ENCODE results near the gene STRN4.

Gene STRN4

DNA sequence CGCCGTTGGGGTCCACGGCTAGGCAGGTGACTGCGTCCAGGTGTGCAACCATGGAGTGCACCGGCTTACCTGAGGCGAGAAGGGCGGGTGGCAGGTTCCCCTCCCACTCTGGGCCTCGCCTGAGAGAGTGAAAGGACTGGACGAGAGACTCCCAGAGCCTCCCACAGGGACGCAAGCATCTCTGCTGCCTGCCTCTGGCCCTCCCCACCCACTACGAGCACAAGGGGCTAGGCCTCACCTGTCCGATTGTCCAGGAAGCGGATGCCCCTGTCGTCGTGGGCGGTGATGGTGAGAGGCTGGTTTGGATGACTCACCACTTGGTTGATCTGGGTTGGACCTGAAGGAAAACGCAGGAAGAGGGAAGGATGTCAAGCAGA lies 24.3 kb downstream of the STRN4 start:
- TF ChIP-seq CTCF (IDR thresholded peaks at IDR 0.05; ENCODE audit: low read depth, low read length, missing control alignments): no peak
- no peak for DNase-seq (ENCODE audit: extremely low read depth, low read depth)
- no peak overlapping the region for H3K4me3 ChIP-seq (replicated peaks; ENCODE audit: low read depth, low read length)

DNA sequence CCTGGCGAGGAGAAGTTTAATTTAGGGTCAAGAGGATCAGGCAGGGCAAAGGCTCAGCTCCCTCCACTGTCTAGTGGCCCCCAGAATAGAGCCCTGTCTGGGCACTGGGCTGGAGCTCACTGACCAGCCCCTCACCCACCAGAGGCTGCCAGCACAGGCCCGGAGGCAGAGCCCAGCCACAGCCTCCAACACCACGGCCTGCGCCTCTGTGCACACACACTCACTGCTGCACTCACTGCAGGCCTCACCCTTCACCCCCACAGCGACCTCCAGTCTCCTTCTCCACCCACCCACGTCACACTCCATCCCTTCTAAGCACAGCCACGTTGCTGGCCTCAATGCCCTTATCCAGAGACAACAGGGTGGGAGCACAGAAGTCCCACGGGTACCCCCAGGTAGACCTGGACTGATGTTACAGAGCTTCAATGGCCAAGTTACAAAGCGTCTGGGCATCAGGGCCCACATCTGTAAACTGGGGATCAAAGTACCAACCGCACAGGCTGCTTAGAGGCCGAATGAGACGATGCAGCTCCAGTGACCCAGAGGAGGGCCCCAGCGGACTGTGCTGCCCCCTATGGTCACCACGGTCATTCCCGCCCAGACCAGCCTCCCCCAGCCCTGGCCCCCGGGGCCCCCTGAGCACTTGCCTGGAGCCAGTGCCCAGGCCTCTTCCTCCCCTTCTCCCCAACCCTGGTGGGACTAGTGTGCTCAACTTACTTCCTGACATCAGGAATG lies 24.8 kb downstream of the STRN4 start:
- H3K4me3 ChIP-seq (replicated peaks; ENCODE audit: low read depth, low read length): no peak overlapping the region
- DNase-seq (ENCODE audit: extremely low read depth, low read depth): no peak
- peak; percentile 23 for TF ChIP-seq CTCF (IDR thresholded peaks at IDR 0.05; ENCODE audit: low read depth, low read length, missing control alignments)

- TF ChIP-seq CTCF (IDR thresholded peaks at IDR 0.05; ENCODE audit: low read depth, low read length, missing control alignments): no peak
- no peak for DNase-seq (ENCODE audit: extremely low read depth, low read depth)
- H3K4me3 ChIP-seq (replicated peaks; ENCODE audit: low read depth, low read length): no peak overlapping the region
Observed at GRCh38 chr19:46720503-46721239, 25.6 kb downstream of the STRN4 start.

- DNase-seq (ENCODE audit: extremely low read depth, low read depth): no peak
- H3K4me3 ChIP-seq (replicated peaks; ENCODE audit: low read depth, low read length): no peak overlapping the region
- TF ChIP-seq CTCF (IDR thresholded peaks at IDR 0.05; ENCODE audit: low read depth, low read length, missing control alignments): no peak
Observed at GRCh38 chr19:46719629-46720502, 26.4 kb downstream of the STRN4 start.

GRCh38 chr19:46718934-46719622 lies 27.2 kb downstream of the STRN4 start:
- no peak for DNase-seq (ENCODE audit: extremely low read depth, low read depth)
- H3K4me3 ChIP-seq (replicated peaks; ENCODE audit: low read depth, low read length): no peak overlapping the region

More at GRCh38 chr19:46718934-46719622, 27.2 kb downstream of the STRN4 start:
- TF ChIP-seq CTCF (IDR thresholded peaks at IDR 0.05; ENCODE audit: low read depth, low read length, missing control alignments): no peak
